GM21529 (cell line): ENCODE measurements around the gene SPRTN.

Experiments used
- ATAC-seq: cut with Tn5 transposase; IDR thresholded peaks from one replicate; pipeline ENCODE4 v1.9.1; 2021; ENCODE audit not compliant: unreplicated experiment

SPRTN gene

DNA sequence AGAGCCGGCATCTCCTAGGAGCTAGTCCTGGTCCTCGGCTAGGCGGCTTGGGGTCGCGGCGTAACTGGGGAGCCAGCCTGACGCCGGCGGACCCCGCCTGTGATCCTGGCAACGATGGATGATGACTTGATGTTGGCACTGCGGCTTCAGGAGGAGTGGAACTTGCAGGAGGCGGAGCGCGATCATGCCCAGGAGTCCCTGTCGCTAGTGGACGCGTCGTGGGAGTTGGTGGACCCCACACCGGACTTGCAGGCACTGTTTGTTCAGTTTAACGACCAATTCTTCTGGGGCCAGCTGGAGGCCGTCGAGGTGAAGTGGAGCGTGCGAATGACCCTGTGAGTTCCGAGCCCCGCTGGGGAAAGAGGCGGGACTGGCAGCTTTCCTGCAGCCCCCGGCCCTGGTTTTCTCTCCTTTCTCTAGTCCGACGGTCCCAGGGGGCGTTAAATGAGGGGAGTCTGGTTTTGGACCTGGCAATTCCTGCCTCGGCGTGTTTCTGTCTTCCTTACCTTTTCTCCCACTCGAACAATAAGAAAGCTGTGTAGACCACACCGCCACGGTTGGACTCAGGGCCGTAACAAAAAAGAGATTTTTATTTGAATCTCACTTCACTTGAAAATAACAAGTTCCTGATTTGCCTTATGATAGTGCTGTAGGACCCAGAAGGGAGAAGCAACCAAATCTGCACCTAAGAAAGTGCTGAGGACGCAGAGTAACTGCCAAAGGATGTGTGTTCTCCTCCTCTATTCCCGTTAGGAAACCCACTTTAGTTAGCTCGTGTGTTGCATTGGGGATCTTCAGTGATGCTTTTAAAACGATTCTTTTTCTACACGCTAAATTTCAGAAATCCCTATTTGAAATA lies at the start of gene SPRTN:
Gene SPRTN (plus strand): TSS at position 24 of the 859 bp plus-strand sequence. CDS start 91 bp downstream, at position 115.
- peak; percentile 1 for ATAC-seq

DNA sequence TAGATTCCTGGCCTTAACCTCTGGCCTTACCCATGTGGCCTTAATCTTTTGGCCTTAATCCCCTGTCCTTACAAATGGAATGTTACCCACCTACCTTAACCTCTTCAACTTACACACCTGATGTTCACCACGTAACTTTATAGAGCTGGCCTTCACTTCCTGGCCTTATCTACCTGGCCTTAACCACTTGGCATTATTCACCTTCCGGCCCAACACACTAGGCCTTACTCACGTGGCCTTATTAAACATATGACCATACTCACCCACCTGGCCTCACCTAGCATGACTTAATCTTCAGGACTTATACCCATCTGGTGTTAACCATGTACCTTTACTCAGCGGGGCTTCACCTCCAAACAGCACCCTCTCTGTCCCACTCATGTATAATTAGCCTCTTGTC lies 42.2 kb upstream of the SPRTN start:
- no peak for ATAC-seq

GRCh38 chr1:231301990-231302389 lies 36.1 kb upstream of the SPRTN start:
- no peak for ATAC-seq

- ATAC-seq = no peak
Measured at GRCh38 chr1:231310391-231310934, 27.6 kb upstream of the SPRTN start.

DNA sequence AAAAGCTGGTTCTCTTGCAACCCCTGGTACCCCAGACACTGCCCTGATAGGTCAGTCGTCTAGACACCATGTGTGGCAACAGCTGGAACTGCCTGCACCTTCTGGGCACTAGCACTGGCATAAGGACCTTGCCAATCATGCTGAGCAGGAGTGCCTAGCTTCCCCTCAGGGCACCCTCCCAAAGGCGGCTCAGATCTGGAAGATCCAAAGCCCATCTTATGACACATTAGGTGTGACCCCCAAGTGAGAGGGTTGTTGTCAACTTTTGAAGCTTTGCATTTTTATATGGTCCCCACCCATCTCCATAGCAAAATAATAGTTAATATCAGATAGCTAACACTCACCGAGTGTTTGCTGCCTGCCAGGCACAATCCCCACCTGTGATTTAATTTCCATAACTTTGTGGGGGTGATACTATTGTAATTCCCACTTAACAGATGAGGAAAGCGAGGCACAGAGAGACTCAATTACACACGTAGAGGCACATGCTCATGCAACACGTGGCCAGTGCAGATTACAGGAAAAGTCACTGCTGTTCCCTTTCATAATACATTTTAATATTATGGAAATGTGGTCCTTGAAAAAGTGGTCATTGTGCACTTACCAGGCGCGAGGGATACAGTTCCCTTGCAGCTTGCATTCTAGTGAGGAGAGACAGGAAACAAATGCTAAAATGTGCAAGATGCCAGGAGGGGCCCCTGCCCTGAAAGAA lies 26.2 kb upstream of the SPRTN start:
- ATAC-seq = no peak

- no peak for ATAC-seq
Measured at GRCh38 chr1:231312432-231312788, 25.7 kb upstream of the SPRTN start.

GRCh38 chr1:231313661-231314060 lies 24.4 kb upstream of the SPRTN start:
- no peak for ATAC-seq

GRCh38 chr1:231315887-231316286 lies 22.2 kb upstream of the SPRTN start:
- ATAC-seq = peak; percentile 91

DNA sequence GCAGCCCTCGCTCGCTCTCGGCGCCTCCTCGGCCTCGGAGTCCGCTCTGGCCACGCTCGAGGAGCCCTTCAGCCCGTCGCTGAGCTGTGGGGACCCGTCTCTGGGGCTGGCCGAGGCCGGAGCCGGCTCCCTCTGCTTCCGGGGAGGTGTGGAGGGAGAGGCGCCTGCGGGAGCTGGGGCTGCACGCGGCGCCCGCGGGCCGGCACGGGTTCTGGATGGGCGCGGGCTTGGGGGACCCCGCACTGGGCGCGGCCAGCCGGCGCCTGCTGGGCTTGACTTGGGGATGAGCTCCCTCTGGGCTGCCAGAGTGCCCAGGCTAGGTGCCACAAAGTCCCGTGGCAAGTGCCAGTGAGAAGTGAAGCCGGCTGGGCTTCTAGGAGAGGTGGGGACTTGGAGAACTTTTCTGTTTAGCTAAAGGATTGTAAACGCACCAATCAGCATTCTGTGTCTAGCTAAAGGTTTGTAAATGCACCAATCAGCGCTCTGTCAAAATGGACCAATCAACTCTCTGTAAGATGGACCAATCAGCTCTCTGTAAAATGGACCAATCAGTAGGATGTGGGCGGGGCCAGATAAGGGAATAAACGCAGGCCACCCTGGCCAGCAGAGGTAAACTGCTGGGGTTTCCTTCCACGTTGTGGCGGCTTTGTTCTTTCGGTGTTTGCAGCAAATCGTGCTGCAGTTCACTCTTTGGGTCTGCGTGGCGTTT lies 20.6 kb upstream of the SPRTN start:
- no peak for ATAC-seq

- ATAC-seq = no peak
Measured at GRCh38 chr1:231318015-231318355, 20.1 kb upstream of the SPRTN start.

GRCh38 chr1:231318568-231318967 lies 19.5 kb upstream of the SPRTN start:
- no peak for ATAC-seq

DNA sequence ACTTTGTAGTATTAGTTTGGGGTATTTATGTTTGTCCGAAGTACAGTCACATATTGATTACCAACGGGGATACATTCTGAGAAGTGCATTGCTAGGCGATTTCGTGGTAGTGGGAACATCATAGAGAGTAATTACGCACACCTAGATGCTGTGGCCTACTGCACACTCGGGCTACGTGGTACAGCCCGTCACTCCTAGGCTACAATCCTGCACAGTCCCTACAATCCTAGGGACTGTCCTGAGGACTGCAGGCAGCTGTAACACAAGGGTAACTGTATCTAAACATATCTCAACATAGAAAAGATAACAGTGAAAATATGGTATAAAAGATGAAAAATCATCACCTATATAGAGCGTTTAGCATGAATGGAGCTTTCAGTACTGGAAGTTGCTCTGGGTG lies 19.0 kb upstream of the SPRTN start:
- ATAC-seq = no peak

DNA sequence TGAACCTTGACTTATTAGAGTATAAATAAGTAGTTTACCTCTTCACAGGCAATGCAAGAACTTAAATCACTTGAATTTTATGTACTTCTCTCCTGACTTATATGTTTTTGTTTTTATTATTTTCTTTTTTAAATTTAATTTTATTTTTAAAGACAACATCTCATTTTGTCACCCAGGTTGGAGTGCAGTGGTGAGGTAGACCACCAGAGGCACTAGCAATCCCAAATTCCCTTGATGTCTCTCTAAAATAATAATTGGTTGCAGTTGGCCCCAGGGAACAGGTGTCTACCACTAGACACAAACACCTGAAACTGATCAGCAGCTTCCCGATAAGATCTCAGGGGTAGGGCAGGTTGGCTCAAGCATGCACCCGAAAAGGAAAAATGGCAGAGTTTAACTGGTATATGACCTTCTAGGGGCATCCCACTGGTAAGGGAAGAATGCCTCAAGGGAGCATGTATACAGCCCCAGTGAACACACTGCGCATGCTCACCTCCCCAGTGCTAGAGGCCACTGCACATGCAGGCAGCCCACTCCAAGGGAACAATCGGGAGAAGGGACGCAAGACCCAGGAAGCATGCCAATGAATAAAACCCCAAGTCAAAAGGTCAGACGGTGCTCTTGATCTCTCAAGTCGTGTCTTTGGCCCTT lies 15.1 kb upstream of the SPRTN start:
- ATAC-seq = no peak

GRCh38 chr1:231324660-231325059 lies 13.4 kb upstream of the SPRTN start:
- no peak for ATAC-seq

DNA sequence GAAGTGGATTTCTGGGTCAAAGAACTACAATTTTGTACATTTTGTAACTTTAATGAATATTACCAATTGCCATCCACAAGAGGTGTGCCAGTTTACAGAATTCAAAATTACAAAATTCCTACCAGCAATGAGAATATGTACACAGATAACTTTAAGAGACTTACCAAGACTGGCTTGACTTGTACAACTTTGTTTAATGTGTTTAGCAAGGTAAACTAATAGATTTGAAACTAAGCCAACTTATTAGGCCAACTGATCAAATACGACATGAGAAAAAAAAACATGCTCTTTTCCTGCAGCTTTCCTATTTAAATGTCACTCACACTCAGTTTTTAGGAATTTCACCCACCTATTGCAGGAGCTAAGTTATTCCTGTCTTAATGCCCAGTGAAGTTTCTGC lies 11.8 kb upstream of the SPRTN start:
- ATAC-seq = no peak

DNA sequence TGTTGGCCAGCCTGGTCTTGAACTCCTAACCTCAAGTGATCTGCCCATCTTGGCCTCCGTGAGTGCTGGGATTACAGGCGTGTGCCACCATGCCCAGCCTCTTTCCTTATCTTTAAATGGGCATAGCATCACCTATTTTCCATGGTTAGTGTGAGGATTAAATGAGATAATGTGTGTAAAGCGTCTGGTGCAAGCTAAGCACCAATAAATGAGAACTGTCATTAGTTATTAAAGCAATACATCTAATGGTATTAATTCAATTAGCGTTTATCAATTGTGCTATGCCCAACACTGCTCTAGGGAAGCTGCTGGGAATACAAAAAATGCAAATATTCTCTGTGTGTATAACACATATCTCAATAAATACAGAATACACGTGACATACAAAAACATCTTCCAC lies 10.5 kb upstream of the SPRTN start:
- ATAC-seq = no peak

DNA sequence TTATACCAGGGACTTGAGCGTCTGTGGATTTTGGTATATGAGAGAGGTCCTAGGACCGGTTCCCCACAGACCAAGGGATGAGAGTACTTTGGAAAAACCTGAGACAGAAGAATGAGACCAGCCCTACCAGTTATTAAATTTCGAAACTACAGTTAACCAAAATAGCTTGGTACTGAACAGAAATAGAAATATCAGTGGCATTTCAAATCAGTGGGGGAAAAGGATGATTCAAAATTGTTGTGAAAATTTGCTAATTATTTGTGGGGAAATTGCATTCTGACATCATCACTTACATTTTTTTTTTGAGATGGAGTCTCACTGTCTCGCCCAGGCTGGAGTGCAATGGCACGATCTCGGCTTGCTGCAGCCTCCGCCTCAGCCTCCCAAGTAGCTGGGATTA lies 8.6 kb upstream of the SPRTN start:
- no peak for ATAC-seq

DNA sequence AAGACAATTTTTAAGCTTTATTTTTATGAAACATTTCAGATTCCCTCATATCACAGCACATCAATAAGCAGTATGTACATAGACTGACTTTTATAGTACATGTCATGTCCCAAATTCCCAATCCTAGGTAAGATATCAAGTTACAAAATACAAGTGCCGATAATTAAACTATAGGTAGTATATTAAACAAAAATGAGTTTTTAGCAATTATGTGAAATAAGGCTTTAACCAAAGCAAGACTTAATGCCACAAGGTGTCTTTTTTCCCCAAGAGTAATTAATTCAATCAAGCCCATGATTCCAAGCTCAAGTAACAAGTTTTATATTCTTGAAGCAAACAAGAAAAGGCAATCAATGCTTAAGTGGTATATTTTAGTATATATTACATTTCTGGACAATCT lies 5.3 kb upstream of the SPRTN start:
- ATAC-seq = no peak

GRCh38 chr1:231334079-231334666 lies 3.9 kb upstream of the SPRTN start:
- peak; percentile 38 for ATAC-seq

DNA sequence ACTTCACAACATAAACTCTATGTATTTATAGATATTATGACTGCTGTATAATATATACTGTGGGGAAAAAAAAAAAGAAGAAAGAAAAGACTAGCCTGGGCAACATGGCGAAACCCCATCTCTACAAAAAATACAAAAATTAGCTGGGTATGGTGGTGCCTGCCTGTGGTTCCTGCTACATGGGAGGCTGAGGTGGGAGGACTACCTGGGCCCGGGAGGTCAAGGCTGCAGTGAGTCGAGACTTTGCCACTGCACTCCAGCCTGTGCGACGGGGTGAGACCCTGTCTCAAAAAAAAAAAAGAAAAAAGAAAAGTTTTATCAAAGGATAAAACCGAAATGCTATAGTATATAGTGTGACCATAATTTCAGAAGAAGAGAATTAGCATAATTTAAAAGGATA lies 3.1 kb upstream of the SPRTN start:
- no peak for ATAC-seq
